HEK293T (cell line): Measurements from ENCODE around the gene SPECC1L.

Experiments
- CTCF ChIA-PET: fragments of 350-600 bp; formaldehyde crosslinking; extraction: SDS; loops from one replicate; lab custom pipeline; 2021; ENCODE audit warnings: antibody characterized with exemption, inconsistent platforms; lab: Yijun Ruan, JAX
- POLR2A ChIA-PET: fragments of 350-600 bp; formaldehyde crosslinking; extraction: SDS; loops from one replicate; lab custom pipeline; 2020; ENCODE audit warnings: antibody characterized with exemption, inconsistent platforms; lab: Yijun Ruan, JAX
- DNase-seq: peaks from one replicate; pipeline ENCODE4 v3.0.0; 2012; ENCODE audit warnings: mixed read lengths; ENCODE audit errors: extremely low spot score
- ARNT ChIP-seq: fragments of 450-650 bp; IDR thresholded peaks from 2 replicates; pipeline ENCODE4 v1.6.1; 2017; ENCODE audit warnings: mild to moderate bottlenecking
- CTBP1 ChIP-seq: fragments of 450-650 bp; IDR thresholded peaks from 2 replicates; pipeline ENCODE4 v1.6.1; 2016; ENCODE audit warnings: borderline replicate concordance
- ELF4 ChIP-seq: fragments of 450-650 bp; IDR thresholded peaks from 2 replicates; pipeline ENCODE4 v1.6.1; 2017; ENCODE audit warnings: antibody characterized with exemption
- FOXA1 ChIP-seq: fragments of 450-650 bp; IDR thresholded peaks from 2 replicates; pipeline ENCODE4 v1.6.1; 2016; ENCODE audit warnings: mild to moderate bottlenecking
- FOXK2 ChIP-seq: fragments of 450-650 bp; IDR thresholded peaks from 2 replicates; pipeline ENCODE4 v1.6.1; 2016; ENCODE audit warnings: mild to moderate bottlenecking
- FOXM1 ChIP-seq: fragments of 450-650 bp; IDR thresholded peaks from 2 replicates; pipeline ENCODE4 v1.6.1; 2017; ENCODE audit warnings: mild to moderate bottlenecking, borderline replicate concordance
- HDGF ChIP-seq: fragments of 450-650 bp; IDR thresholded peaks from 2 replicates; pipeline ENCODE4 v1.6.1; 2017; ENCODE audit warnings: antibody characterized with exemption, borderline replicate concordance
- L3MBTL2 ChIP-seq: fragments of 450-650 bp; conservative IDR thresholded peaks from 2 replicates; pipeline ENCODE4 v1.6.1; 2016; ENCODE audit warnings: mild to moderate bottlenecking
- LEF1 ChIP-seq: fragments of 450-650 bp; IDR thresholded peaks from 2 replicates; pipeline ENCODE4 v1.6.1; 2017; ENCODE audit warnings: mild to moderate bottlenecking, borderline replicate concordance
- PKNOX1 ChIP-seq: fragments of 450-650 bp; IDR thresholded peaks from 2 replicates; pipeline ENCODE4 v1.6.1; 2016
- SP1 ChIP-seq: fragments of 450-650 bp; IDR thresholded peaks from 2 replicates; pipeline ENCODE4 v1.6.1; 2017
- SUZ12 ChIP-seq: fragments of 450-650 bp; IDR thresholded peaks from 2 replicates; pipeline ENCODE4 v1.6.1; 2016; ENCODE audit warnings: mild to moderate bottlenecking
- ZNF384 ChIP-seq: fragments of 450-650 bp; IDR thresholded peaks from 2 replicates; pipeline ENCODE4 v1.6.1; 2016

Gene SPECC1L

GRCh38 chr22:24466716-24467328 is 196.2 kb downstream of the SPECC1L start:
- ChIA-PET POLR2A (no interaction called here), CTCF (interaction anchor here (1.3 kb wide), 1 partner anchor 16 kb away, joined by 3 read pairs; no protein-coding TSS in a partner anchor)
- DNase-seq = peak; percentile 67
- TF ChIP-seq CTBP1 (no peak), FOXK2 (no peak), FOXA1 (no peak), ELF4 (no peak), LEF1 (no peak), SP1 (no peak), SUZ12 (no peak), L3MBTL2 (no peak), FOXM1 (no peak), PKNOX1 (no peak)

DNA sequence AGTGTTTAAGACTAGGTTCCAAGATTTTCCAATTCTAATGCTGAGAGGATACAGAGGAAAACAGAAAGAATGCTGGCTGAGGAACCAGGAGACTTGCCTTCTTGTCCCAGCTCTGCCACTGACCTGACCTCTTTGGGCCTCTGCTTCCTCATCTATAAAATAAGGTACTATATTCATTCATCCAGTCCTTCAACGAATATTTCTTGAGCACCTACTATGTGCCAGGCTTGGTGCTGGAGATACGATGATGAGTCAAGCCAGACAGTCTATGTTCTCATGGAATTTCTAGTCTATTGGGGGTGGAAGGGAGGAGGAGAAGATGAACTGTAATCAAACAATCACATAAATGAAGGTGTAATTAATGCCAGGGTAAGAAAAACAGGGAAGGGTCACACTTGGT is 196.7 kb downstream of the SPECC1L start:
- ChIA-PET POLR2A (no interaction called here), CTCF (no interaction called here)
- DNase-seq = no peak
- TF ChIP-seq FOXM1 (no peak), ARNT (no peak), SP1 (no peak), PKNOX1 (no peak), ELF4 (no peak), HDGF (no peak), ZNF384 (no peak)
